Peyer's patch (tissue), 4 donors: Measurements from ENCODE around the gene DENND1B.

Experiments
- CTCF ChIP-seq, 6 experiments: fragments of 450-650 bp in 4 of 6; fragments of 200-600 bp in 2 of 6; sonication (generic) in 1 of 6; IDR thresholded peaks; one replicate each; pipeline ENCODE4 v1.5.1; 2017 to 2019; ENCODE audit warnings: antibody characterized with exemption in 6 of 6, mild to moderate bottlenecking in 3 of 6, moderate library complexity in 1 of 6
- POLR2A ChIP-seq, 2 donors: fragments of 450-650 bp; IDR thresholded peaks; one replicate each; pipeline ENCODE4 v1.5.1; 2017; ENCODE audit warnings: antibody characterized with exemption in 2 of 2, mild to moderate bottlenecking in 2 of 2, moderate library complexity in 2 of 2

GRCh38 chr1:197738927-197739326 is 36.4 kb downstream of the DENND1B start:
- TF ChIP-seq POLR2A (IDR thresholded peaks at IDR 0.05) (no peak), CTCF (IDR thresholded peaks at IDR 0.05) (no peak)
